HTERT RPE-1 (cell line): ENCODE results near the gene LANCL3.
"Not testable (repeated sequence)": the region's sequence is repeated elsewhere in the genome, so short reads cannot be mapped to it uniquely, and the experiment has no call there.

Experiments used
- in situ Hi-C: fragments of 300-500 bp; cut with MboI; formaldehyde crosslinking; loops from 4 replicates; pipeline ENCODE4 v1.14.3; 2020; ENCODE audit warnings: low sequenced_read_pairs

The LANCL3 gene

DNA sequence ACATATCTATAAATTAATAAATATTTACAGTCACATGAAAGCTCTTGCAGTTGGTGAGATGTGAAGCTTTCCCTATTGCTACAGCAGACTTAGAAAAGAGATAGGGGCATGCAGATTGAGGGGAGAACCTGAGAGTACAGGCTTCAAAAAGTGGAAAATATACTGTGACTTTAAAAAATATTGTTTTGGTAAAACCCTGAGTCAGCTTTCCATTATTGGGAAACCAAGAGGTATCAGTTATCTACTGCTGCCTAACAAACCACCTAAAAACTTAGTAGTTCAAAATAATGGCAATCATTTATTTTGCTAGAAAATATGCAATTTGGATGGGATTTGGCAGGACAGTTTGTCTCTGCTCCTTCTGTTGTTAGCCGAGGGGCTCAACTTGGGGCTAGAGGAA is 38.3 kb downstream of the LANCL3 start:
- in situ Hi-C loops, result no loop called here

DNA sequence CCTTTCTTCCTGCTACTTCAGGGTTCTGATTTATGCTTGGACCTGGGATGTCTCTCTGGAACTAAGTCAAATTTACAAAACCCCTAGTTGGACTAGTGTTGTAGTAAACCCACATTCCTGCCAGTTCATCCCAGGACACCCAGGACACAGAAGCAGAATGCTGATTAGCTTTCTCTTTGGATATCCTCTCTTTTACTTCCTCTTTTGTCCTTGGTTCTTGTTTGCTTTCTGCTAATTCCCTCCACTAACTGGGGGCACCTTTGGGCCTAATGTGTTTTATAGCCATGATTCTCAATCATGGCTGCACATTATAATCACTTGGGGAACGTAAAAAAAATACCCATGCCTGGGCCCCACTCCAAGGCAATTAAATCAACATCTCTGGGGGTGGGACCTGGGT is 42.5 kb downstream of the LANCL3 start:
- in situ Hi-C loops, result no loop called here

DNA sequence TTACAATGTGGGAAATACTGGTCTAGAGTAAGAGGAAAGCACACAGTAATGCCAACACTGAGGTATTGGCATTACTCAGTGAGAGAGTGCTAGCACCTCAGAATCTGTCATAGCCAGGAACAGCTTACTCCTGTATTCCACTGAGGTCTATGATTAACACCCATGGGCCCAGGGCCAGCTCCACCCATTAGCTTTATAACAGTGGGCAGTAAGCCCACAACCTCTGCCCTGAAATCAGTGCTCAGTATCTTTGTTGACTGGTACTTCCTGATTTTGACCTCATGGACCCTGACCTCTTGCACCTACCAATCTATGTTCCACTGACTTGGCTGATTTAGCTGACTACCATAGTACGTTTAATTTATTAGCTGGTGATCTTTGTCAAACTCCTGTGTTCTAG is 56.1 kb downstream of the LANCL3 start:
- in situ Hi-C loops, result no loop called here

DNA sequence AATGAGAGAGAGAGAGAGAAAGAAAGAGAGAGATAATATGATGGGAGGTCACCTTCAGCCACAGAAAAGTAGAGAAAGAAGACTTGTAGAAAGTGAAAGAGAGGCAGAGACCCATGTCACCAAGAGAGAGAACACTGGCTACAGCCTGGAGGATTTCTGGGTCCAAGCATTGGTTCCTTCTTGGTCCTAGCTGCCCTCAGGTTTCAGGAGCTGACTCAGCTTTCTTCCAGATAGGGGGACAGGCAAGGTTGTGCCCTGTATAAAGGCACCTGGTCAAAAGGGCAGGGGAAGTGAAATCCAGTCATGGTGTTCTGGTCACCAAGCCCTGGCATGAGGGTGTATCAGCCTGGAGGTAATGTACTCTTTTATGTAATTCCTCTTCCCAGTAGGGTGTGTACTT is 66.6 kb downstream of the LANCL3 start:
- in situ Hi-C loops, result no loop called here

DNA sequence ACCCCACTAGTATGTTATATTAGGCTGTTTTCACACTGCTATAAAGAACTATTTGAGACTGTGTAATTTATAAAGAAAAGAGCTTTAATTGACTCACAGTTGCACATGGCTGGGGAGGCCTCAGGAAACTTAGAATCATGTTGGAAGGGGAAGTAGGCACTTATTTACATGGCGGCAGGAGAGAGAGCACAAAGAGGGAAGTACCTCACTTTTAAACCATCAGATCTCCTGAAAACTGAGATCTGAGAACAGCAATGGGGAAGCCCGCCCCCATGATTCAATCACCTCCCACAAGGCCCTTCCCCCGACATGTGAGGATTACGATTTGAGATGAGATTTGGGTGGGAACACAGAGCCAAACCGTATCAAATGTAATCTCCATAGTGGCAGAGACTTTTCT is 68.7 kb downstream of the LANCL3 start:
- in situ Hi-C loops, result no loop called here

DNA sequence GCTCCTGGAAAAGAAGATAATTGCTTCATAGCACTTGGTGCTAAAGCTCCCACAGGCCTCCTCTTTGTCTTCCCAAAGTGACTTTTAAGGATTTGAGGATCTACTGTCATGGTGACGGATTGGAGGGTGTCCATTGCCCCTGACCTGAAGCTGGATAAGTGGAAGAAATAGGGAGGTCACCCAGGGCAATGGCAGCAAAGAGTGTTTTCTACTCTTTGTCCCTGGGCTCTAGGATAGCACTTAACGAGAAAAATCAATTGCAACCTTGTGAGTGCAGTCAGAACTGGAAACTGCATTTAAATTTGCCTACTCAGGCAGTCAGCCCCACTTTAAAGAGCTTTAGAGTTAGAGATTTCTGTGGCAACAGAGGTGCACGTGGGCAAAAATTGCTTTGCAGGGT is 70.4 kb downstream of the LANCL3 start:
- in situ Hi-C loops, result no loop called here

DNA sequence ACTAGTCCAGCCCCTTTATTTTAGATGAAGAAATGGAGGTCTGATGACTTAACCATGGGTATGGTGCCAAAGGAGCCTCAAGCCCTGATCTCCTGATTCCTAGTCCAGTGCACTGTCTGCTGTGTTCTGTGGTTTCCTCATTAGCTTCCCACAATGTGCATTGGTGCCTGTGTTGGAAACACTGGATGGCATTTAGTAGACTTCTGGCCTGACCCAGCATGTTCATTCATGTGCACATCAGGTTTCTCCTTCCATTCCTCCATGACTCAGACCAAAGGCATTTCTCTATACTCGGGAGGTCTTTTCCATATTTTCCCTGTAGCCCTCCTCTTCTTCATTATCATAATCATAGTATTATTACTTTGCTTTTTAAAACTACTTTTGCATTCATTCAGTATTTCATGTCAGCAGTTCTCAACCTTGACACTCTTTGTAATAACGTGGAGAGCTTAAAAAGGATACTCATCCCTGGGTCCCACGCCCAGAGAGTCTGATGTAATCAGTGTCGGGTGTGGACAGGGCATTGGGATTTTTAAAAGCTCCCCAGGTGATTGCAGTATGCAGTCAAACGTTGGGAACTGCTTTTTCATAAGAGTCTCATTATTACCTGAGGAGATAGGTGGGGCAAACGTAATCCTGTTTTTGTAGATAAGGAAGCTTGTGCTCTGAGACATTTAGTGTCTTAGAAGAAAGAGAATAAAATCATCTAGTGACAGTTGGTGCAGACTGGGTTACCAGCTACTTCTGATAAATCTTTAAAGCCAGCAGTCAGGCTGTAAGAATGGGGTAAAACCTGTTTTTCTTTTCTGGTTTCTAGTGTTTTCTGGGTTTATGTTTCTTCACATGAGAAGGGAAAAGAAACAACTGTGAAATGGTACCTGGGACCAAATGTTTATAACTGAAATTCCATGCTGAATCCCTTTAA is 73.2 kb downstream of the LANCL3 start:
- in situ Hi-C loops, result no loop called here

DNA sequence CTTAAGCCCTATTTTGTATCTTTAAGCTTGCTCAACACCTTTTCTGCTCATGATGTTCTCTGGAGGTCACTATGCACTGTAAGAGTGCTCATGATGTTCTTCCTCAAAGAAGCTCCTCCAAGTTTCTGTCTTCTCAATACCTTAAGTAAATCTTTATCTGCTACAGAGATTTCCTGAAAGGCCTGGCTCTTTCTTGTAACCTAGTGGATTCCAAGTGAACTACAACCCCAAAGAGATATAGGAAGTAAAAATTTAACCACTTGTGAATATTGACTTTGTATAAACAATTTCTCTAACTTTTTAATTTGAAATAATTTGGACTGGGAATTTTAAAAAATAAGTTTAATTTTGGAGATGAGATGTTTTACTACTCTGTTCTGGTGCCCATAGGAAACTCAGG is 74.8 kb downstream of the LANCL3 start:
- in situ Hi-C loops, result no loop called here

DNA sequence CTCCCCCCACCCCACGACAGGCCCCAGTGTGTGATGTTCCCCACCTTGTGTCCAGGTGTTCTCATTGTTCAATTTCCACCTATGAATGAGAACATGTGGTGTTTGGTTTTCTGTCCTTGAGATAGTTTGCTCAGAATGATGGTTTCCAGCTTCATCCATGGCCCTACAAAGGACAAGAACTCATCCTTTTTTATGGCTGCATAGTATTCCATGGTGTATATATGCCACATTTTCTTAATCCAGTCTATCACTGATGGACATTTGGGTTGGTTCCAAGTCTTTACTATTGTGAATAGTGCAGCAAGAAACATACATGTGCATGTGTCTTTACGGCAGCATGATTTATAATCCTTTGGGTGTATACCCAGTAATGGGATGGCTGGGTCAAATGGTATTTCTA is 79.4 kb downstream of the LANCL3 start:
- in situ Hi-C loops, result not testable (repeated sequence)

DNA sequence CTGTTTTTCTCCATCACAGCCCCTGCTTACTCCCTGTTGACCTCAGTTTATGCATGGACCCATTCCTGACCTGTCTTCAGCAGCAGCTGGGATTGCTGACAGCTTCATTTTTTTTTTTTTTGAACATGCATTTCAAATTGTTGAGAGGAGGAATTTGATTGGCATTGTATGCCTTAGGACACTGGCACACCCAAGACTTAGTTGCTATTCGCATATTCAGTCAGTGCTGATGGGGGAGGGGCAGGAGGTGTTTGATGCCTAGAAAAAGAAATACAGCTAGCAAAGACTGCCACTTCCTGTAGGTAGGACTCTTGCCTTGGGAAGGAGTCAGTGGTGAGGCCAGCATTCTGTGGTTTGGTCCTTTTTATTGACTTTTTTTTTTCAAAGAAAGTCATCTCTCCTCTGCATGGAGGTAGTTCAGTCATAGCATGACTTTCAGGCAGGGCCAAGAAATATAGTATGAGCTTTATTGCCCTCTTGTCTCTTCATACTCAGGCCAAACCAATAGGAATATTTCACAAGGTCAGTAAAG is 80.5 kb downstream of the LANCL3 start:
- in situ Hi-C loops, result no loop called here

DNA sequence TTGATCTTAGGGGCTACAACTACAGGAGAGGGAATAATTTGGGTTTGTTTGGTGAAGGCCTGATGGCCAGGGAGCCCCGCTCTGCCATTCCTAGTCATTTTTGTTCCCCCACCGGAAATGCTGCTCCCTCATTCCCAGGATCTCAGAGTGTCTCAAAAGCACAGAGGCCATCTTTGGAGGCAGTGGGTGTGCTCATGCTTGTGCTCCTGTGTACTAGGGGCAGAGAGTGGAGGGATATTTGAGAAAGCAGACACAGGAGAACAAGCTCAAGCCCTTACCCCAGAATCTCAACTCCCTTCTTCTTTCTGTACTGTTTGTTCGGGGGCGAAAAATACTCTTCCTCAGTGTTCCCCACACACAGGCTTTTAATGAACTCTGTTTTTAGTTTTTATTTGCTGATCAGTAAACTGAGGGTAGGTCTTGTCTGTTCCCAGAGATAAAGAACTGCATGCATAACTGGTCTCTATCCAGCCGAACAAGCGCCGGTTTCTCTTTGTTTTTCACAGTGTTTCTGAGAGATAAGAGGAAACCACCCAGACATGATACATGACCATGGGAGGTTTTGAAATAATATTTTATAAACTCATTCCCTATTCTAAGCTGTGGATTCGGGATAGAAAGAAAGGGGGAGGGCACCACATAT is 81.2 kb downstream of the LANCL3 start:
- in situ Hi-C loops, result no loop called here

DNA sequence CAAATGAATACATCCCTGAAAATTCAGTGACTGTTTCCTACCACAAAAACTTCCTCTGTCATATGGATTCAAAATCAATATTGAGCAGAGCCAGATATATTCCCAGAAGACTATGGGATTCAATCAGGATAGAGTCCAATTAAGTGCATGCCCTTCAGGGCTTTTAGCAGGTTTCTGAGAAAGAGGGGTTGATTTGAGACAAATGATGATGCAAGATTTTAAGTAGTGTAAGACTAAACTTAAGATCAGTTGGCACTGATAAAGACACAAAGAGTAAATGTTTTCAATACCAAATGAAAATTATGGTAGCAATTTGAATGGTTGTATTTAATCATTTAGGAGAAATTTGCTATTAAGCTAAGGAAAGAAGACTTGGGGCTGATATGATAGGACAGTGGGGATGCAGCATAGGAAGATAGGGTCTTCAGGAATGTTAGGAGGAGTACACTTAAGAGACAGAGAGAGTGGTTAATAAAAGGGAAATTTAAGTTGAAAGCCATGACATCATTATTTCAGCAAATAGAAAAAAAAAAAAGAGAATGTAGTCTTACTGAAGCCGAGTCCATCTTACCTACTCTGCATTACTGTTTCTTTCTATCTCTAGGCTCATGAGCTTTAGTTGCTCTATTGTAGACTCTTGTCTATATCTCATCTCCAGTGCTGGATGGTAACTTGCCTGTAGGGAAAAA is 82.1 kb downstream of the LANCL3 start:
- in situ Hi-C loops, result no loop called here

DNA sequence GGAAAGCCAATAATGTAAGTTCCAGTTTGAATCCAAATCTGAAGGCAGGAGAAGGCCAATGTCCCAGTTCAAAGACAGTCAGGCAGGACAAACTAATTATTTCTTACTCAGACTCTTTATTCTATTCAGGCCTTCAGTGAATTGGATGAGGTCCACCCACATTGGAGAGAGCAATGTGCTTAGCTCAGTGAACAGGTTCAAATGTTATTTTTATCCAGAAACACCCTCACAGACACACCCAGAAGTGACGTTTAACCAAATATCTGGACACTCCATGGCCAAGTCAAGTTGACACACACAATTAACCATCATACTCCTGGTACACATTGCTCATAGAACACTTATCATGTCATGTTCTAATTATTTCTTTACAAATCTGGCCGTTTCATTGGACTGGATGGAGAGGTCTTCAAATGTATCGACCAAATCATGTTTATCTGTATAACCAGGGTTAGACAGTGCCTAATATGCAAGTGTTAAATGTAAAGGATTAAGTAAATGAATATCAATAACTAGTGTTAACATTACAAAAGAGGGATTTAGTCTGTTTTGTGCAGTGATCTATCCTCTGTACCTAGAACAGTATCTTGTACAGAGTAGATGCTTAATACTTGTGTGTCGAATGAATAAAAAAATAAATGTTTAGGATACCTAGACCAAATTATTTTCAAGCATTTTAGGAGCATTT is 87.0 kb downstream of the LANCL3 start:
- in situ Hi-C loops, result no loop called here

DNA sequence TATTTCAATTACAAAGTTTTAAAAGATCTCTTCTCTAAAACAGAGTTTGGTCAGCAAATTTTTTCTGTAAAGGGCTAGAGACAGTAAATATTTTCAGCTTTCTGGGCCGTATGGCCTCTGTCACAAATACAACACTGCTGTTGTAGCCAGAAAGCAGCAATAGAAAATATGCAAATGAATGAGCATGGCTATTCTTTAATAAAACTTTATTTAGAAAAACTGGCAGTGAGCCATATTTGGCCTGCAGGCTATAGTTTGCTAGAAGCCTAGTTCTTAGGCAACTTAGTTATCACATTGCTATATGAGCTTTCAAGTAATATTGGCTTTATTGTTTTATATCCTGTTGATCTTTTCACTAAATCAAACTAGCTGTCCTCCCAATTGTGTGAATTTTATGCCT is 87.6 kb downstream of the LANCL3 start:
- in situ Hi-C loops, result no loop called here

DNA sequence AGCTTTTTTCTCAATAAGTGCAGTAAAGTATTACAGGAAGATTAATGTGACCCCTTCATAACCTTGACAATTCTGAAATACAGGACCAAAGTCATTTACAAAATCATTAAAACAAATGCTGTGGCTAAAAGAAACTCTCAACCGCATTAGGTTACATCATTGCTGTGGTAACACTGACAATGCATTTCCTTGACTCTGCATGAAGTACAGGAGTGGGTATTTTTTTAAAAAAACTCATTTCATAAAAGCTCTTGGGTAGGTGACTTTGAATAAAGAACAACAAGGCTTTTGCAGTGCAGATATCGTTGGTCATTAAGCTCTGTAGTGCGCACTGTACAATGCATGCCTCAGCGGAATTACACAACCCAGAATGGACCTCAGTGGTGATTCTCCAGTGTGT is 90.7 kb downstream of the LANCL3 start:
- in situ Hi-C loops, result no loop called here

DNA sequence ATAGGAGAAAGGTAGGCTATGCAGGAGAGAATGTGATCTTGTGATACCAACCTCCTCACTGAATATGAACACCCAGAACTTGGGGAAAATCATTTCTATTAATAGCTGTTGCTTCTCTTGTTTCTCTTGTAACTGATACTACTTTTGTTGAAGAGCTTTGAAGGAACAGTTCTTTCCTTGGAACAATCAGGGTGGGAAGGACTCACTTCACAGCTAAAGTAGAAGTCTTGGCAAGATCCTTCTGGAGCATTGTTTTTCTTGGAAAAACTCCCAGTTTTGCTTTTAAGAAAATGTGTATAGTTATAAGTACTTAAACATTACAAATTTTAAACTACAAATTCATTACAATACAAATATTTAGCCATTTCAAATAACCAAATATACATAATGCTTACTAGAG is 95.1 kb downstream of the LANCL3 start:
- in situ Hi-C loops, result no loop called here

DNA sequence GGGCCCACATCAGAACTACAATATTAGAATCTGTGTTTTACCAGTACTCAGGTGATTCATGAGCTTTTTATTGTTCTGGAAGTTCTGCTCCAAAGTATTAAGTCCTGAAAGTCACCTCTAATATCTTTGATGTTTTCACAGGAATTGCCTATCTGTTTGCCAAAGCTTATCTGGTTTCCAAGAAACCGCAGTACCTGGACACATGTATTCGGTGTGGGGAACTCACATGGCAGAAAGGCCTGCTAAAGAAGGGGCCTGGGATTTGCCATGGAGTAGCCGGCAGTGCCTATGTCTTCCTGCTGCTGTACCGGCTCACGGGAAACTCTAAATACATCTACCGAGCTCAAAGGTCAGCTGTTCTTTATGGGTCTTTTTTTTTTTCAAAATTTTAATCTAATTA is 95.7 kb downstream of the LANCL3 start:
- in situ Hi-C loops, result no loop called here

DNA sequence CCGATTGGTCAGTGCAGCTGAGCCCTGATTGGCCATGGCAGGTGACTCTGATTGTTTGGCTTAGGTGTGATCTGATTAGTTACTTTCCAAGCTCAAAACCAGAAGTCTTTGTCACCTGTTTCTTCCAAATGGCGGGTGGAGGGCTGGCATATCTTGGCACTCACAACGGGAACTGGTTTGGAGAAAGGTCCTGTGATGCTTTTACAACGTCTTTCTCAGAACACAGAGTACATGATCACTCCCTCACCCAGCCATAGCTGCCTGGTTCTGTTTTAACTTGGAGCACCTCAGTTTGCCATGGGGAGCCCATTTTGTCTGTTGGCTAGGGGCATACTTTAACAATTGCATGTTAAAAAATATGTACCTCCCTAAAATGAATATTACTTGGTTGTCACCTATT is 101.1 kb downstream of the LANCL3 start:
- in situ Hi-C loops, result no loop called here

DNA sequence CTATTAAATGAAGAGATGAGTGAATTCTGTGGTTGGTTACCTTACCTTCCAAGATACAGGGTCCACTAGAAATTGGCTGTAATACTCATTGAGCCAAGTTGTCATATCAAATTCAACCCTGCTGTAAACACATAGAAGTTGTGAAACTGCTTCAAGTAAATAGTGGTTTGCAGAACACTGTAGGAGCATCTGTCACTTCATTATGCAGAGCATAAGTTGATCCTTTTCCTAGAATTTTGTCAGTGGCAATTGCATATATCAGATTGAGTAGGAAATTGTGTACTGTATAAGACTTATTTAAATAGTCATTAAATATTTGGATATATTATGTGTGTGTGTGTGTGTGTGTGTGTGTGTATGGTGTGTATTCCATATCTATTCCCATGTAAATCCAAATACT is 105.3 kb downstream of the LANCL3 start:
- in situ Hi-C loops, result no loop called here

DNA sequence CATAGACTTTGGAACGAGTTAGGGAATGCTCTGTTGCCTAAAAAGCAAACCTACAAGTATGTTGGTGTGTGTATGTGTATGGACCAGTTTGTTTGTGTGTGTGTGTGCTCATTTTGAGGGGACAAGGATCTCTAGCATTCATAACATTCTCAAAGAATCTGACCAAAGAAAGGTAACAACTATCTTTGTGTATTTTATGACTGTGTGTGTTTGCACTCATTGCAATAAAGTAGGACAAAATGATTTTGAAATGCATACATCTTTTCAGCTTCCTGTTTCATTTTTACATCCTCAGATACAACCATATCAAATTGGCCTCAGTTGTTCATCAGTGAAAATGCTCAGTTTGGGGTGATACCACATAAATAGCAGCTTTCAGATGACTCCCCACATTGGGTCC is 105.8 kb downstream of the LANCL3 start:
- in situ Hi-C loops, result no loop called here

DNA sequence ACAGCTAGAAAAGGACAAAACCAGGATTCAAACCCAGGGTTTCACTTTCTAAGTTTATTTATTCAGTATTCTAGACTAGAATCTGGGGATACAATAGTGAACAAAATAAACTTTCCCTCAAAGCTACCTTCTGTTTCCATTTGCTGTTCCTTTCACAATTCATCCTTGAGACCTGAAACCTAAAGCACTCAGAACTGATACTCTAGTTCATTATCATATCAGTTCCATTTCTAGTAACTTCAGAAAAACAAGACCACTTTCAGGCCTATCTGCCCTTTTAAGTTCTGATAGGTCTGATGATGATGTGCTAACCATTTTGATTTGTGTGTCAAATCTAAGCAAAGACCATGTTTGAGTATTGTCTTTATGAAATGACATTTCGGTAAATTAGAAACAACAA is 106.3 kb downstream of the LANCL3 start:
- in situ Hi-C loops, result no loop called here
